Stimulated activated CD8-positive, alpha-beta memory T cell treated with anti-CD3 and anti-CD28 coated beads, Interleukin-7, amount 100 ng/mL, for 48 hours (primary cell): ENCODE measurements around the gene VGLL4.
"Not testable (repeated sequence)": the region's sequence is repeated elsewhere in the genome, so short reads cannot be mapped to it uniquely, and the experiment has no call there.

ENCODE experiments used
- DNase-seq, 2 donors: peaks; one replicate each; pipeline ENCODE4 v3.0.0-alpha.2; 2020; ENCODE audit warnings: low read depth in 1 of 2; ENCODE audit errors: extremely low read depth in 1 of 2

Gene VGLL4, protein sequence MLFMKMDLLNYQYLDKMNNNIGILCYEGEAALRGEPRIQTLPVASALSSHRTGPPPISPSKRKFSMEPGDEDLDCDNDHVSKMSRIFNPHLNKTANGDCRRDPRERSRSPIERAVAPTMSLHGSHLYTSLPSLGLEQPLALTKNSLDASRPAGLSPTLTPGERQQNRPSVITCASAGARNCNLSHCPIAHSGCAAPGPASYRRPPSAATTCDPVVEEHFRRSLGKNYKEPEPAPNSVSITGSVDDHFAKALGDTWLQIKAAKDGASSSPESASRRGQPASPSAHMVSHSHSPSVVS

DNA sequence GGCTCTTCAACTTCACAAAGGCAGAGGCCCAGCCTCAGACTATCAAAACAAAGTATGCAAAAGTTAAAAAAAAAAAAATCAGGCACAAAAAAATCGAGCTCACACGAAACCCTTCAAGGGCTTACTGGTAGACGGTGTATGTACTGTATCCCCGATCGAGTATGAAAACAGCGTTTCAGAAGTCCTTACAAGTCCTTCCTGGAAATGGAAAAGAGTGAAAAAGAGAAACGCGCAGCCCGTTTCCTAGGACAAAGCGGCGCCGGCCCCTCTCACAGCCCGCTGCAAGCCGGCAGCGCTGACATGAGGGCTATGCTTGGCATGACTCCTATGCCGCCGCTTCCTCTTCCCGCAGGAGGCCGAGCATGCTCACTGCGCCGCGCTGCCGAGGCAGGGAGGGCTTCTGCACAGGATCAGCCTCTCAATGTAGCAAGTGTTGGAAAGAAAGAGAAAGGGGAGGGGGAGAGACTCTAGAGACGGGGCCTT, at the start of gene VGLL4:
Gene VGLL4, minus strand, starts transcription at position 311 of the 483 bp plus-strand sequence. CDS start 397 bp downstream, outside the sequence.
- DNase-seq, result peak; percentile 48 to 73

DNA sequence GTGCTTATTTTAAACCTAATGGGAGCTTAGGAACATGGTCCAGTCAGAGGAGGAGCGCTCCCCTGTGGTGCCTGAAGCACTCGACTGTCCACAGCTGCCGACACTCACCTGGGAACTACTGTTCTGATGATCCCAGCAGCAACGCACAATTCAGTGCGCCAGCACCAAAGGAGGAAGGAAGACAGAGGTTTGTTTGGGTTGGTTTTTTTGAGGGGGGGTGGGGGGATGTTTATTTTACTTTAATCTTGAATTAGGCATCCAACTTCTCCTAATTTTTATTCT, 48.8 kb upstream of the VGLL4 start:
- DNase-seq, result no peak

DNA sequence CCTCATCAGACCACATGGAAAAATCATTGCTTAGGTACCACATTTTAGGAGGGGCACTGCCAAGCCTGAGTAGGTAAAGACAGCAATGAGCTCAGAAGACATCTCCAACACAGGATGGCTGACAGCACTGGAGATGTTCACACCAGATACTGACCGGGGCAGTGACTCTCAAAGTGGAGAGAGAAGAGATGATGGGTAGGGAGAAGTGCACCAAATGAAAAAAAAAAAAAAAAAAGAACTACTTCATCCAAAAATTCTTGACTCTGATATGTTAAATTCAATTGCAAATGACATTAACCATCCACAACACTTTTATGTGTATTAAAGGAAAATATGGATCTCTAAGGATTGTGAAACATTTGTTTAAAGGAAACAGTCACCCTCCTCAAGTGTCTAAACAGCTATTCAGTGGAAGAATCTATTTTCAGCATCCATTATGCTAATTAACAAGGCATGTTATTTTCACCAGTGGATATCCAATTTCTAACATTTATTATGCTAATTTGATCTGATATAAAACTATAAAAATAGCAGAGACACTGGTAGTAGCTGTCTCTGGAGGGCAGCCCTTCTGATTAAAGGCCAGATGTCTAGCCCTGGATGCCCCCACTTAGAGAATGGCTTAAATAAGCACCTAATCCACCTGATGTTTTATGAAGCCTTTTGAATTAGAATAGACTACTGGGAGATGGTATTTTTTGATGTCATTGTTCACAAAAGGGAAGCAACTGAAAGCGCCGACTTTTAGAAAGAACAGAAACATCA, 48.2 kb upstream of the VGLL4 start:
- no peak for DNase-seq

DNA sequence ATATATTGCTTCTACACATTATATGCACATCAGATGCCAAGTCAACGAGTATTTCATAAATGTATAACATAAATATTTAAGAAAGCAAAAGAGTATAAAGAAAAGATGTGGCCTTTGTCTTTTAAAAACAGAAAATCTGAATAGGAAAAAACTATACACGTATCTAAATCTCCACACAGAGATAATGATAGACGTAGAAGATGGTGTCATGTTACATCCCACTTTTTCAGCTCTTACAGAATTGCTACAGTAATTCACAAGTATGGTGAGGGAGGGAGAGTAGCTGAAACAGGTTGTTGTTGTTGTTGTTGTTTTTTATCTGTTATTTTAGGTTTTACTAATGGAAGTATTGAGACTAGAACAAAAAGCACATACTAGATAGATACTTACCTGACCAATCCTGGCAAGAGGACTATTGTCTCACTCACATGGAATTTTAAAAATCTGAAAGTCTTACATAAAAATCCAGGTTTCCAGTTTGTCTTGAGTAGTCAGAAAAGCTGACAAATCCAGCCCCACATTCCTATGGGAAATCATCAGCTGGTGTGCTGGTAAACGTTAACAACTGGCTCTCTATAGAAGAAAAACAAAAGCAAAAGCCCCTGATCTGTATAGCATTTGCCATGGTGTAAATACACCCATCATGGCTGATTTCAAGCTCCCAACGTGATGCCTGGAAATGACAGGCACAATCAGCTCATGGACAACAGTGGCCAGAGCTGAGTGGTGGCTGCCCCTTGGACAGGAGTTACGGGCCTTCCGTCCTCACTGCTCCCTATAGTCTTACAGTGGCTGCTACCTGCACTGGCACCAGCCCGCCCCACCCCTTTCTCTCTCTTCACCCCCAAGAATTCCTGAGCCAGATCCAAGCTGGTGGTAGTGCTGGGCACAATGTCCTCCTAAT, 47.4 kb upstream of the VGLL4 start:
- DNase-seq, result no peak

DNA sequence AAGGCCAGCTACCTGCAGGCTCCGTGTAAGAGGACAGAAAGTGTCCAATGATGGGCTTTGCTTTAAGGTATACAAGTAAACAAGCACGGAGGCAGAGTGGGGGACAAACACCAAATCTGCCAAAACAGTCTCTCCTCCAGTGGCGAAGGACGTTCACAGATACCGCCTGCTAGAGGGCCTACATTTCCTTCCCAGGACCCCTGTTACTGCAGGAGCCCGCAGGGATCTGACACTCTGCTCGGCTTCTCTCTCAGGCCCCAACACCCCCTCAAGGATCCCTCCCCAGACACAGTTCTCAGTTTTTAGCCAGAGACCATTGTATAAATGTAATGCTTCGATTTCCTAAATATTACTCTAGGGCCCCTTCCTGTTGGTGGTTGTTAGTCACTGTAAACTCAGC, 46.0 kb upstream of the VGLL4 start:
- DNase-seq, result no peak

DNA sequence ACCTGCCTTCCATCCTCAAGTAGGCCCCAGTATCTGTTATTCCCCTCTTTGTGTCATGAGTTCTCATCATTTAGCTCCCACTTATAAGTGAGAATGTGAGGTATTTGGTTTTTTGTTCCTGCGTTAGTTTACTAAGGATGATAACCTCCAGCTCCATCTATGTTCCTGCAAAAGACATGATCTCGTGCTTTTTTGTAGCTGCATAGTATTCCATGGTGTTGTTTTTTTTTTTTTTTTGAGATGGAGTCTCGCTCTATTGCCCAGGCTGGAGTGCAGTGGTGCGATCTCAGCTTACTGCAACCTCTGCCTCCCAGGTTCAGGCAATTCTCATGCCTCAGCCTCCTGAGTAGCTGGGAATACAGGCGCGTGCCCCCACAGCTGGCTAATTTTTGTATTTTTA, 41.3 kb upstream of the VGLL4 start:
- not testable (repeated sequence) for DNase-seq

DNA sequence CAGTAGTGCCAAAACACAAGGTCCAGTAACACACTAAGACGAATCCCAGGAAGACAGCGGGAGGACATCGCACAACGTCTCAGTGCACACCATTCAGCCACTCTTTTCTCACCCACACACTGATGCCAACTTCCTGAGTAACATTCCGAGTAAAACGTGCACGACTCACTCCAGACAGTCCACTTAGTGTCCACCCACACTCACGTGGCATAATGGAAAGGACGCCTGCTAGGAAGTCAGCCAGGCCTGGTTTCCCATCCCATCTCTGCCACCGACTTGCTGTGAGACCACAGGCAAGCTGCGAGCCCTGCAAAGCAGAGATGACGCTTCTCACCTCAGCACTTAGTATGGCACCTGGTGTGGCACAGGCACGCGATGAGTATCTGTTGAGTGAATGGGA, 36.8 kb upstream of the VGLL4 start:
- DNase-seq, result no peak

DNA sequence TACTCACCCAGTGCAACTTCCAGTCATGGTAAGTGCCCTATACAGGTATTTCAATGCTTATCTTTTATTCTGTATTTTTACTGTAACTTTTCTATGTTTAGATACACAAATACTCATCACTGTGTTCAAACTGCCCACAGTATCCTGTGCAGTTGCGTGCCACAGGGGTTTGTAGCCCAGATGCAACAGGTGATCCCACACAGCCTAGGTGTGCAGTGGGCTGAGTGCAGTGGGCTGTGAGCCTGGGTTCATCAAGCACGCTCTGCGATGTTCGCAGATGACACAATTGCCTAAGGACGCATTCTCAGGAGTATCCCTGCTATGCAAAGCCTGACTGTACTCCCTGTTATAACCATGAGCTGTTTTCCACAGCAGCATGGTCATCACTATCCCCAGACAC, 36.2 kb upstream of the VGLL4 start:
- no peak for DNase-seq

DNA sequence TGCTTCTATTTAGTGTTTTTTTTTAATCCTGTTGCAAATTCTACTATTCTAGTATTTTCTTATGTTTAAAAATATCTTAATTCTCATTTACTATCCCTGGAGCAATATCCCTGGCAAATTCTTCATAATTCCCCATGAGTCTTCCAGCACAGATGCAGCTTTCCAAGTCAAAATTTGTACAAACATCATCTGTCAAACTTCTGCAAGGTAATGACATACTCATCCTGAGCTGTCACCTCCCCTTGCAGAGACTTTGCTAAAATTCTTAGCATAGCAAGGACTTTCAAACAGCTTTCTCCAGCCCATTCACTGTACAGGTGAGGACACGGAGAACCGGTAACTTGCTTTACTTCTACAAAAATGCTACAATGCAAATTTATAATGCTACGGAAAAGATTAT, 28.6 kb upstream of the VGLL4 start:
- no peak for DNase-seq

DNA sequence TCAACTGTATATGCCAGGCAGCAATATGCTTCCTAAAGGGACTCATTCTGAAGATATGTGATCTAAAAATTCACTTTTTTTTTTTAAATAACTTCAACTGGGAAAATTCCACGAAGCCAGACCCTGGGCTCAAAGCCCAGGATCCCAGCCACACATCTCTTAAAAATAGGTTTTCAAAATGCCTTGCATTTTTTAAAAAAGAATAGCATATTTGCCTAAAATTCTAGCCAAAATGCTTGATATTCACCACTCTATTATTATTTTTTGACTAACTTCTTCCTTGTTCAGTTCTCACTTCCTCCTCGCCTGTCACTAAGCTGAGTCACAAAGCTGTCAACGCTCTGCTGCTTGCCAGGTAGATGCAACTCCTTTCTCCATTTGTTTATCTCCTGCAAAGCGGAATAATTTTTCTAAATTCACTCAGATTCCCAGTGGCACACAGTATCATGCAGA, 28.0 kb upstream of the VGLL4 start:
- no peak for DNase-seq

DNA sequence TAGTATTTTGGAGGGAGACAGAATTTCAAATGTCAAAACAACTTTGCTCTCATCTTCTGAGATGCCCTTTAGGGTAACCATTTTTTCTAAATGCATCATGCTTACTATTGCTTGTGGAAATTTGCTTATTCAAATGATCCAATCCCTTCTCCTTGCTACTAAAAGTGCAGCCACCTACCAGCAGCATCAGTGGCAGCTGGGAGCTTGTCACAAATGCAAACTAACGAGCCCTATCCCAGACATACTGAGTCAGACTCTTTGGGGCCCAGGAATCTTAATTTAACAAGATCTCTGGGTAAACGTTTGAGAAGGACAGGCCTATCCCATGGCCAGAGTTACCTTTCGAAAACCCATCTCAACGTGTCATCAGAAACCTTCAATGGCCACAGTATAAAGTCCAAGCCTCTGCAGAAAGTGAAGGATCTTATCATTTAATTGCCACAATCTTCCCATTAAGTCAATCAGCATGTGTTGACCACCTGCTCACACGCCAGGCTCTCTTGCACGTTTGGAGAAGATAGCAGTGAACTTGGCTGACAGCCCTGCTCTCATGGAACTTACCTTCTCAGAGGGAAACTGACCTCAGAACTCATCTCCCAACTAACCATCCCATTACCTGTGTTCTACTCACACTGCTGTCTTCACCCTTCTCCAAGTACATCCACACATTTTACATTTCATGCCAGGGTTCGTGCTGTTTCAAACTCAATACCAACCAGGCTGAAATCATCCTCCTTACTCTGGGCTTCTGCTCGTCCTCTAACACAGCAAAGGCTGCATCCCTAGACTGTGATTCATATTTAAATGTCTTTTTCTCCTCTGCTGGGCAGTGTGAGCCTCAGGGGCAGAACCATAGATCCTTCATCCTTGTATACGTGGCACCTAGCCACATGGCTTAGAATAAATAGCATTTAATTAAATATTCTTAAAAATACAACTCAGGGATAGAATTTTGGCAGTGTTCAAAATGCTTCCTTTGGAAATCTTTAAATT, 24.8 kb upstream of the VGLL4 start:
- DNase-seq, result no peak

DNA sequence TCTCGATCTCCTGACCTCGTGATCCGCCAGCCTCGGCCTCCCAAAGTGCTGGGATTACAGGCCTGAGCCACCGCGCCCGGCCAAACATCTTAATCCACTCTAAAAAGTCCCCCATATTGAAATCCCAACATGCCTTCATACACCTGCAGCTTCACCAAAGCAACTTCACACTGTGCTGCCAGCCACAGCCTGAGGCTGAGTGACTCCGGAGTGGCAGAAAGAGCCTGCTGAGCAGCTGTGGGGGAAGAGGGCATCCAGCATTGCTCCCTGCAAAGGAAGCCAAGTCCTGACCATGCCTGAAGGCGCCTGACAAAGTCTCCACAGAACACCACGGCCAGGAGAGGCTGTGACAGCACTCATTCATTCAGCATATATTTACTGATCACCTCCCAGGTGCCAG, 21.6 kb upstream of the VGLL4 start:
- DNase-seq, result no peak

DNA sequence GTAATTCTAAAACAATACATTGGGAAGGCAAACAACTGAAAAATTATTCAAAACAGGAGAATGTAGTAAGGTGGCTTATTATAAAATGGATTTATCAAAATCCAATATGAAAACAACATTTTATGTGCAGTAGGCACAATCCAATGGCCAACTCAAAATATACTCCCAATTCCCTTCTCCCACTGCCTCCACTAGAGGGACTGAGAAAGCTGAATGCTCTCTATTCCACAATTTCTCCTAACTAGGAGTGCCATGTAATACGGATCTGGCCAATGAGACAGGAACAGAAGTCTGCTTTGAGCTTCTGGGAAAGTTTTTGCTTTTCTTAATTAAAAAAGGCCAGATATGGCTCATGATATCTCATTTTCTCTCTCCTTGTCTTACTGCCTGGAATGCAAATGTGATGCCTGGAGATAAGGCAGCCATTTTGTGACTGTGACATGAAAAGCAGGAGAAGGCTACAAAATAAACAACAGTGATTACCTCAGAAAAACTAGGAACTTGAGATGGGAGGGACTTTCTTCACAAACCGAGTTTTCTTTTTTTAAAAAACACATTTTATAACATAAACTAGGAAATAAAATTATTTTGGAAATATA, 18.8 kb upstream of the VGLL4 start:
- DNase-seq, result no peak

DNA sequence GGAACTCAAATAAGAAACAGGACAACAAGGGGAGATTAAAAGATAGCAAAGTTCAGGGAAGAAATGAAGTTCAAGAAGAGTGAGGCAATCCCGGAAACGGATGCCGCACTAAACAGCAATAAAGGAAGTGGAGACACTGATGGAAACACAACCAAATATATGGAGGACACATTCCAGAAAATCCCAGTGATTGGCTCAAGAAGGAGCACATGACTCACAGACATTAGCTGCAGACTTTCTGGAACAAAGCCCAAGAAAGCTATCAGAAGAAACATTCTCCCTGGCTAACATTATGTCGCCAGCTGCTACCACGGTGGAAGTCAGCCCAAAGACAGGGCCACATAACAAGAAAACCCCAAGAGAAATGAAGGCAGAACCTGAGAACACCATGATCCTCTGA, 18.1 kb upstream of the VGLL4 start:
- no peak for DNase-seq

DNA sequence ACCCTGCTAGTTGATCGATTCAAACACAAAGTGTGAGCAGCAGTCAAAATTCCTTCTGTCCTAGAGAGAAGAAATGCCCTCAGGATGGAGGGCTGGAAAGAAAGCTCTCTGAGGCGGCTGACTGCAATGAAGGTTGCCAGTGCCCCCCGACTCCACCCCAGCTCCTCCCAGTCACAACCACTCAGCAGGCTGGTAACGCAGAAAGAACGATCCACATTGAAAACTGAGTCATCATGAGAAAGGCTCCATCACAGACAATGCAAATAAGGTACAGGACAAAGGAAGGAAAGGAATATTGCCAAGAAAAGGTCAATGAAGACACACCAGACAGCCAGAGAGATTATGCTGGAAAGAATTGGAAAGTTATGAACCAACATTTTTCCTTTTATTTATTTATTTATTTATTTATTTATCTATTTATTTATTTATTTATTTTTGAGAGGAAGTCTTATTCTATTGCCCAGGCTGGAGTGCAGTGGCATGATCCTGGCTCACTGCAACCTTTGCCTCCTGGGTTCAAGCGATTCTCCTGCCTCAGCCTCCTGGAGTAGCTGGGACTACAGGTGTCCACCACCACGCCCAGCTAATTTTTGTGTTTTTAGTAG, 17.4 kb upstream of the VGLL4 start:
- no peak for DNase-seq

DNA sequence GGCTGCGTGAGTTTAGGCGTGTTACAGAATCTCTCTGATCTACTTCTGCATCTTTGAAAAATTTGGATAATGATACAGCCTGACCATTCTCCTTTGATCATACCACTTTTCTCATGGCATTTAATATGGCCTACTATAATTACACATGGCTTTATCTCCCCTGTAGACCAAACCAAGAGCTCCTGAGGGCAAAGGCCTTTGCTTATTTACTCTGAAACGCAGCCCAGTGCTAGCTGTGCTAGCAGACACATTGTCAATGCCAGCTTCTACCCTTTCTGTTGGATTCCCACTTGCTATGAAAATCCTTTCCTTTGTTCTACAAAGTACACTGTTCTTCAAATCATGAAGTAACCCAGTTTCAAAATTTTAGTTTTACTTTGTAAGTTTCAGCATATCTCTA, 16.5 kb upstream of the VGLL4 start:
- no peak for DNase-seq

DNA sequence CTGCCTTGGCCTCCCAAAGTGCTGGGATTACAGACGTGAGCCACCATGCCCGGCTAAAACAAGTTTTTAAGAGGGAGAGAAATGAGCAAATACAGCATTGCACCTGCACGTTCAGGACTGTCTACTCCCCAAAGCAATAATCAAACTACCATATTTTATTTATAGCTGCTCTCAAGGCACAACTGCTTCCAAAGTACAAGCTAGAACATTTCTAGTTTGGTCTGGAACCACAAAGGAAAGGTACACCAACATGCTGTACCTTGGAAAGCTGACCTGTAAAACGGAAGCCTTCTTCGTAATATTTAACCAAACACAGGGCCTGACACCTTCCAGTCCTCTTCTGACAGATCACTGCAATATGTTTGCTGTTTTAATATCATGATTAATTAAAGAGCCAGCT, 14.5 kb upstream of the VGLL4 start:
- DNase-seq, result no peak

DNA sequence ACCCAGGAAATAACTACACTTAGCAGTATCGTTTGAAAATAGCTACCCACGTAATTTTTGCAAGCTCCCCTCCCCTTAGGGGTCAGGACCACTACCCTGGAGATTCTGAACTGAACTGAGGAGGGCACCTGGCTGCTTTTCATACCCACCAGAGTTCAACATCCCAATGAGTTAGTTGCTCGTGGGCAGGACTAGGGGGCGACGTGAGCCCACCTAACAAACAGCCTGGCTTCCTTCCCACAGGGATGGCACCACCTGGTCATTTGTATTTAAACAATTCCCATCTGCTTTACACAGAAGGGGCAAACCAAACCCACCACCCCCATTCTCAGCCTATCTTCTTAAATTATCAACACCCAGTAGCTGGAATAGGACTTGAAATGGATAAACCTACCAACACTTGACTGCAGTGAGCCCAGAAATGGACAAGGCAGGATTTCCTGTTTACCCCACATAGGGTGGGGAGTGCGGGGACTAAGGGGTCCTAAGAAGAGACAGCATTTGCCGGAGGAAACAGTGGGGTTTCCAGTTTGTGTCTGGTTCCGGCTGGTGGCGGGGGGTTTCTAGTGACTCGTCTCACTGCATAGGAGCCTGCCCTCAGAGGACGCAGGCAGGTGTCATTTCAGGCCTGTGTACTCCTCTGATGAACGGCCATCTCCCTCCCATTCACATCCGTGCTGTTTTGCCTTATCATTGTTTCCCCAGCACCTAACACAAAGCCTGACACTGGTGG, 11.6 kb upstream of the VGLL4 start:
- DNase-seq, result no peak

DNA sequence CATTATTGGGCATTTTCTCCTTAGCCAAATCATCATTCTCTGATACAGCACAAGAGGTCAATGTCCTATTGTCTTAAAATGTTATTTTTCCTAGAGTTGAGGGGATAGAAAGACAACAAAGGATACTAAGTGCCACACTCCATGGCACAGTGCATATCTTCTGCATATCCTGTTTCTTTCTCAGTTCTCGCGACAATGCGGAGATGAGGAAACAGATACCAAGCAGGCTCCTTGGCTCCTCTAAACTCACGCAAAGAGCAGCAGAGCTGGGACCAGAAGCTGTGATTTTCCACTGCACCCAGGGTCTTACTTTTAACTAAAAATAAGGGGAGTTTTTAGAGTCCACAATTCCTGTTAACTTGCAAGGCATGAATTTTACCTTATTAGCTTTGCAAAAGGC, 10.5 kb upstream of the VGLL4 start:
- no peak for DNase-seq
